Right renal cortex interstitium (tissue), 3 donors: ENCODE results near the gene LARGE2. TPM values are rescaled to one million over a fixed set of nuclear protein-coding genes. Genes with fewer than 3 reads are reported as not detected.

Experiments used
- DNase-seq, 3 donors: peaks; one replicate each; pipeline ENCODE4 v3.0.0-alpha.2; 2013; ENCODE audit warnings: low read depth in 3 of 3, low spot score in 2 of 3
- polyA plus RNA-seq, 3 donors: library from polyadenylated mRNA; unstranded; fragments of 120-200 nt; gene quantifications; one replicate each; pipeline ENCODE4 v1.2.1, GENCODE V29; 2013; ENCODE audit not compliant: insufficient read length in 3 of 3

Gene LARGE2
- 10 to 100 TPM; 15.6 to 18.9 (median 17.1) TPM for polyA plus RNA-seq

GRCh38 chr11:45922425-45923082 is at the start of gene LARGE2:
LARGE2 (plus strand) TSS chr11:45922656; CDS start chr11:45922883, 227 bp downstream.
- no peak for DNase-seq

- DNase-seq: no peak
Measured at GRCh38 chr11:45876401-45876800, 46.1 kb upstream of the LARGE2 start.

GRCh38 chr11:45877221-45877620 is 45.2 kb upstream of the LARGE2 start:
- no peak for DNase-seq

GRCh38 chr11:45877845-45878244 is 44.6 kb upstream of the LARGE2 start:
- no peak for DNase-seq

GRCh38 chr11:45879803-45880686 is 42.4 kb upstream of the LARGE2 start:
- DNase-seq: no peak

- no peak for DNase-seq
Measured at GRCh38 chr11:45880772-45881570, 41.5 kb upstream of the LARGE2 start.

- no peak for DNase-seq
Measured at GRCh38 chr11:45881708-45882368, 40.6 kb upstream of the LARGE2 start.

- no peak for DNase-seq
Measured at GRCh38 chr11:45884596-45885185, 37.8 kb upstream of the LARGE2 start.

- DNase-seq: no peak
Measured at GRCh38 chr11:45885274-45885920, 37.1 kb upstream of the LARGE2 start, which contains the start of gene MAPK8IP1. MAPK8IP1 (plus strand) TSS chr11:45885651; CDS start chr11:45885821, 170 bp downstream.

- DNase-seq: no peak
Measured at GRCh38 chr11:45885921-45886721, 36.3 kb upstream of the LARGE2 start.

- DNase-seq: no peak
Measured at GRCh38 chr11:45886816-45887520, 35.5 kb upstream of the LARGE2 start.

GRCh38 chr11:45887587-45887986 is 34.9 kb upstream of the LARGE2 start:
- DNase-seq: no peak

GRCh38 chr11:45889555-45889954 is 32.9 kb upstream of the LARGE2 start:
- DNase-seq: no peak

- no peak for DNase-seq
Measured at GRCh38 chr11:45889966-45890365, 32.5 kb upstream of the LARGE2 start.

- no peak for DNase-seq
Measured at GRCh38 chr11:45890886-45891550, 31.4 kb upstream of the LARGE2 start.

GRCh38 chr11:45892856-45893255 is 29.6 kb upstream of the LARGE2 start:
- DNase-seq: no peak

- DNase-seq: no peak
Measured at GRCh38 chr11:45894555-45895247, 27.8 kb upstream of the LARGE2 start.
